Measurements from ENCODE around the gene PREX1. TPM values are rescaled to one million over a fixed set of nuclear protein-coding genes. Genes with fewer than 3 reads are reported as not detected.

Gene PREX1
- total RNA-seq, 1 experiment from 2014 or later = 32.6 TPM

DNA sequence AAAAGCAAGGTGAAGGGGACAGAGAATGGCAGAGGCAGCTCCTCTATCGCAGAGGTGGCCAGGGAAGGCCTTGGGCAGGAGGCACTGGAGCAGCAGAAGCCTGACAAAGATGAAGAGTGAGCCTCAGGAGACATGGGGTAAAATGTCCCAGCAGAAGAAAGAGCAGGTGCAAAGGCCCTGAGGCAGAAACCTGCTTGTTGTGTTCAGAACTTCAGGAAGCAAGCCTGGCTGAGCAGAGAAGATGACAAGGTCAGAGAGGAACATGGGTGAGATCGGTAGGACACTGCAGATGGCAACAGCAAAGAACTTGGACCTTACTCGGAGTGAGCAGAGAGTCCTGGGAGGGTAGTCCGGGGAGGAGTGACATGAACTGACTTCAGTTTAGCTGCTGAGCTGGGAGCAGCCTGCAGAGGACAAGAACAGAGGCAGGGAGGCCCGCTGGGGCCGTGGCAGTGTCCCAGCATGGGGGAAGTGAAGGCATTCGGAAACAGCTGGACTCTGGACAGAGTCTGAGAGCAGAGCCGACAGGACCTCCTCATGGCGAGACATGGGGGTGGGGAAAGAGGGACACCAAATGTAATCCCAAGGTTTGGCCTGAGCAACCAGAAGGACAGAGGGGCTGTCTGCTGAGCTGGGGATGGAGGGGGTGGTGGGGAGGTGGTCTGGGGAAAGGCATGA, 106.3 kb downstream of the PREX1 start:
- DNase-seq (ENCODE audit: low read depth) = no peak

DNA sequence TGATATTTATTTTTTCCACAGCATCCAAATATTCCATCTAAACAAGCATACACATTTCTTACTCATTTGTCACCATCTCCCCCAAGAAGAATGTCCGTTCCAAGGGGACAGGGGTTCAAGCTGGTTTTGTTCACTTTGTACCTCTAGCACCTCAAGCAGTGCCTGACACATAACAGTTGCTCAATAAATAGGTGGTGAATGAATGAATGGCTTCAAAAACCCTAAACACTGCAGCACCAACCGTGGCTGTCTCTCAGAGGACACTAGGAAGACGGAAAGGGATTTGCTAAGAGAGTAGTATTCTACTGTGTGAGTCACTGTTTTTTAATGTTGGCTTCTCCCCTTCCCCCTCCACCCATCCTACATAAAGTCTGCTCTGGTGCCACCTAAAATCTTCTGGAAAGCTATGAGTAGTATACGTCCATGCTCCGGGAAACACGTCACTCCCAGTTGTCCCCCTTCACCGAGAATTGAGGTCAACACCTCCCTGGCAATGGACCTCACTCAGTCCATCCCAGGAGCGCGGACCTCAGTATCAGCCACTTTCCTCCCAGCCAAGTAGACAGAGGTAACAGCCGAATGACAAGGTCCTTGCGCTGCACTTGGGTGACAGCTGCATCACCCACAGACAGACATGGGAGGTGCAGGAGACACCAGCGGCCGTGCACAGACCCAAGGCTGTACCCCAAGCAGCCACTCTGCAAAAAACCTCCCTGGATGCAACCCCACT, 107.4 kb downstream of the PREX1 start:
- no peak for DNase-seq (ENCODE audit: low read depth)

DNA sequence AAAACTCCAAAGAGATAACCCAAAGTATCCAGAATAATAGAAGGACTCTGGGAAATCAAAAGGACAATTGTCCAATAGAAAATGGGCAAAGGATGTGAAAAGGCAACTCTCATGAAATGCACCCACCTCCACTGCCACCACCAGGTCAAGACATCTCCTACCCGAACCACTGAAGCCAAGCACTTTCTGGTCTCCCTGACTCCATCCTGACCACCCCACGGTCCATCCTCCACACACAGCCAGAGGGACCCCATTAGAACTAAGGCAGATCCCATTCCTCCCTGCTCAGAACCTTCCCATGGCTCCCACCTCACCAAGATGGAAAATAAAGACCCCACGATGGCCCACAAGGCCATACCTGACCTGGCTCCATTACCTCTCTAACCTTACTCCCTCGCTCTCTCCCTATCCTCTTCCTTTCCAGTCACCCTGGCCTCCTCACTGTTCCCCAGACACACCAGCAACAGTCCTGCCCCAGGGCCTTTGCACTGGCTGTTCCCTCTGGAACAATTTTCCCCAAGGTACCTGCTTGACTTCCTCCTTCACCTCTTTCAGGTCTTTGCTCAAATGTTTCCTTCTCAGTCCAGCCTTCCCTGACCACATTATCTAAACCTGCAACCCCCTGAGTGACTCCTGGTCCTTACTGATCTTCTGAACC, 108.1 kb downstream of the PREX1 start:
- DNase-seq (ENCODE audit: low read depth) = no peak

DNA sequence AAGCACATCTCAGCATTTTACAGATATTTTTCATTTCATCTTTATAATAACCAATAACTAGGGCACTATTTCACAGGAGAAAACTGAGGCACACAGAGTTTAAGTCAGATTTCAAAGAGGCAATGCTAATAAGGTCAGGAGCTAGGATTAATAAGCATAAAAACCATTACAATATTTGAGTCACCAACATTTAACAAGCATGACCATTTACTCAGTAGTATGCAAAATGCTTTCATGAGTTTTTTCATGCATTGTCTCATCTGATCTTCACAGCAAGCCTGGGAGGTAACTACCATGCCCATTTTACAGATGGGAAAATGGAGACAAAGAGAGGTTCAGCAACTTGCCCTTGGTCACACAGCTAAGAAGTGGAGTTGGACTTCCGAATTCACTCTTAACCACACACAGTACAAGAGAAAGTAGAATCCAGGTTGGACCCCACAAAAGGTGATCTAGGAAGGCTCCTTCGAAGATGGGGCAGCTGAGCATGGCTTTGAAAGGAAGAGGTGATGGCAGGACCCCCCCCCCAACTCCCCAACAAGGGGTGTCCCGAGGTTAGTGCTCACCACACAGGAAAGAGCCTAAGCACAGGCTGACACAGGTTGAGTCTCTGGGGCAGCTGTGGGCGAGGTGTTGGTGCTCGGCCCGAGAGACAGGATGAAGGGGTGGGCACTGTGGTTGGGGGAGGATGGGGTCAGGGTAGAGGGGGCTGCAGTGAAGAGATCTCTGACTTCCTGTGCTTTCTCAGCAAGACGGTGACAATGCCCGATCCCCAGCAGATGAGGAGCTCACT, 108.8 kb downstream of the PREX1 start:
- DNase-seq (ENCODE audit: low read depth) = no peak

DNA sequence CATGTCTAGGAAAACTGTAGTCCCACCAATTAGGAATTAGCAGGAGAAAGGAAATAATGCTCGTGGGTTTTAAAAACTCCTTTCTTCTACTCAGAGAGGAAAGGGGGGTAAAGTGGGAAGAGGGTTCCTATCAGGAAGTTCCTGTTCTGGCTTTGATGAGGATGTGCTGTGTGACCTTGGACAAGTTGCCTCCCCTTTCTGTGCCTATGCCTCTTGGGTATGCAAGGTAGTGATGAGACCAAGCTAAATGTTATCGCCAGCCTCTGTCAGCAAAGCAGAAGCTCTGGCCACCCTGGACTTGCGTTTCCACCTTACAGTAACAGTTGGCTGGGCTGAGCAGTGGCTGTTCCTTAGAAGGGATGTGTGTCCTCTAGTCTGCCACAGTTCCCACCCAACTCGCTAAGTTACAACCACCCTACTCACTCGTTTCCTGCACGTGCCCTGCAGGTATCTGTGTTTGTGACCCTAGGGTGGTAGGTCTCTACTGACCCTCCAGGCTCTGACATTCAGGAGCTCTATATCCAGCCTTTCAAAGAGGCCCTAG, 110.0 kb downstream of the PREX1 start:
- DNase-seq (ENCODE audit: low read depth) = no peak

DNA sequence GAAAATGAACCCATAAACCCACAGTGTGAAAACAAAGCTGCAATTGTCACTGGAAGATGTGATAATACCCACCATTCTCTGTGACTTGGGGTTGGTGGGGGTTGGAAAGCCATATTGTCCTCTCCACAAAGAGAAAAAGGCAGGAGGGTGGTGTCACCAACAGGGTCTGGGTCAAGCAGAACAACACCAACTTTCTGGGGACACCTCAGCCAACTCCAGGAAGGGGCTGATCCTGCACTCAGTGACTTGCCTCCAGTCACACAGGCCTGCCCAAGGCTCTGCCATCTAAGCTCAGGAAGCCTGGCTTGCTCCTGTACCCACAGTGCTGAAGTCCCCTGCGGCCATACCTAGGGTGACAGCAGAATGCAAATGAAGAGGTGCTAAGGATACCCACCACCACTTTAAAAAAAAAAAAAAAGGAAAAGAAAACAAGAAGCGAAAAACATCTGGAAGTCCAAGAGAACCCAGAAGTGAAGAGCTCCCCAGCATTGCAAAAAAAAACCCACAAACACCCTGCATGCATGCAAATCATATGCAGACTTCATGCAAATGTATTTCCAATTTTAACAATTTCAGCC, 110.6 kb downstream of the PREX1 start:
- DNase-seq (ENCODE audit: low read depth) = no peak

DNA sequence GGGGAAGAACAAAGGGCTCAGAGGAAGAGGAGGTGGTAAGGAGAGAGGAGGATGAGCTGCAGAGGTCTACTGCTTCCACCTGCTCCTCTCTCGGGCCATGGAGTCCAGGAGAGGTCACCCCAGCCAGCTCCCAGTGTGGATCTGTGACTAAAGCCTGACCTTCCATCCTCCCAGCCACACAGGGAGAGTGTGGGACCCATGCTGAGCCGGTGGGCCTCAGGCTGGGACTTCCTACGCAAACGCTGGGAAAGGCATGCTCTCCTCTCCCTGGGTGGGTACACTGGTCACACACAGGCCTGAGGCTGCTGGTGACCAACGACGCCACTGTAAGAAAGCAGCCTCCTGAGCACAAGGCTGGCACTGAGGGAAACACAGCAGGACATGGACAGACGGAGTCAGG, 111.3 kb downstream of the PREX1 start:
- DNase-seq (ENCODE audit: low read depth) = no peak

DNA sequence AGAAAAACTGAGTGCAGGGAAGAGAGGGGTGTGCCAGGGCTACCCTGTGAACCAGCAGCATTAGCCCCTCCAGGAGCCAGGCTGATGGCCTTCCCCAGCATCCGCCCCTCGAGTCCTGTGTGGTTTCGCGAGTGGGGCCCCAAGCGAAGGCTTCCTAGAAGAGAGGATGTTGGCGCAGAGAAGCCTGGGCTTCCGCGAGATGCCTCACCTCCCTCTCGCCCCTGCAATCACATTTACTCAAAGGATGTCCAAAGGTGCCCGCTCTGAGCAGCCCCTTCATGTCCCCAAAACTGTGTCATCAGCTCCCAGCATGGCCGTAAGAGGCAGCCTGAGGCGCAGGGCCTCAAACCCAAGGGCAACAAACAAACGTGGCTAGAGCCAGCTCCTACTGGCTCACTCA, 111.7 kb downstream of the PREX1 start:
- no peak for DNase-seq (ENCODE audit: low read depth)

DNA sequence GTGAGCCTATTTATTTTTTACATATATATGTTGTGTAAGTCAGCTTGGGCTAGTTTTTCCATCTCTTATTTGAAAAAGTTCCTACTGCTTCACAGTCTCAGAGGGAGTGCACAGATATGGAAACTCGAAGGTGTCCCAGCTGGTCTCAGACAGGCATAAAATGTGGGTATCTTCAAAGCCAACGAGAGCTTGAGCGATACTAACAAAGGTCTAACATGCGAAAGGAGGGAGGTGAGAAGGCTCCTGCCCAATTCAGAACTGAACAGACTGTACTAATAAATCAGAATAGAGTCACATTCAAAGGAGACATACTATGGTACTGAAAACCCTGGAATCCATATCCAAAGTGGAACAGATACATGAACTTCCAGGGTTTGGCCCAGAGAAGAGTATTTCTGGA, 113.0 kb downstream of the PREX1 start:
- DNase-seq (ENCODE audit: low read depth) = no peak

DNA sequence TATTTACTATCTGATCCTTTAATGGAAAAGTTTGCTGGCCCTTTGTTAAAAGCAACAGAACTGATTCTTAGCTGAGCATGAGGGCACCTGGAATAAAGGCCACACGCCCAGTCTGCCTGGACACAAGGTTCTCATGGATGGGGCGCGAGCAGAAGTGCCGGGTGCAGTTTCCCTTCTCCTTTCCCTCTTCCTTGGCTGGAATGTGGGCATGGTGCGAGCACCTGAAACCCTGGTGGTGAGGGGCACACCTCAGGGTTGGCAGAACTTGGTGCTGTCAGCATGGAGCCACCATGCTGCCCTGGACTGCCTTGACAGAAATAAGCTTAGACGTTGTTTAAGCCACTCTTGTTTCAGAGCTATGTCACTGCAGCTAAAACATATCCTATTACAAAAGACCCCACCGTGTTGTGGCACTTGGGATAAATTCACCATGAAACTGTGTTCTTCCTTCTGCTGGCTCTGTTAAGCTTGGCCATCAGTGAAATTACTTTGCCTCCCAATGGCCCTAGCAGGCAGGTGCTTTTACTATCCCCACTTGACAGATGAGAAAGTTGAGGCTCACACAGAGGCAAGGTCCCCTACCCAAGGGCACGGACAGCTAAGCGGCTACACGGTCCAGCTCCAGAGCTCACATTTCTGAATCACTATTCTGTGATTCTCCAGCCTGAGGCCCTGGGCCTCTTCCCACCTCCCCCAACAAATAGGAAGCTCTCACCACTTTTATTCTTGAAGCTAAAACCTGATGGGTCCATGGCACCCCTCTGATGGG, 115.9 kb downstream of the PREX1 start:
- no peak for DNase-seq (ENCODE audit: low read depth)

DNA sequence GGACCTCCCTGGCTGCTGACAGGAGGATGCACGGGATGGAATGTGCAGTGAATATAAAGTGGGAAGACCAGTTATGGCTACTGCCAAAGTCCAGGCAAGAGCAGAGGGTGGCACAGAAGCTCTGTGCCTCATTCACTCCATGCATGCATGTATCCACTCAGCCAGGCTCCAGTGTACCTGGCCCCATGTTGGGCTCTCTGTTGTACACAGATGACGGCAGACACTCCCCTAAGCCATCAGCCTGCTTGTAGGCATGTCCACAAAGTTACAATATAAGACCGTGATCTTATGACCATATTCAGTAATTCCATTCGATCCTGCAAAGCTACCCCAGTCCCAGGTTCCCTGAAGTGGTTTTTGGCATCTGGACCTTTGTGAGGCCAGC, 116.8 kb downstream of the PREX1 start:
- DNase-seq (ENCODE audit: low read depth) = no peak

DNA sequence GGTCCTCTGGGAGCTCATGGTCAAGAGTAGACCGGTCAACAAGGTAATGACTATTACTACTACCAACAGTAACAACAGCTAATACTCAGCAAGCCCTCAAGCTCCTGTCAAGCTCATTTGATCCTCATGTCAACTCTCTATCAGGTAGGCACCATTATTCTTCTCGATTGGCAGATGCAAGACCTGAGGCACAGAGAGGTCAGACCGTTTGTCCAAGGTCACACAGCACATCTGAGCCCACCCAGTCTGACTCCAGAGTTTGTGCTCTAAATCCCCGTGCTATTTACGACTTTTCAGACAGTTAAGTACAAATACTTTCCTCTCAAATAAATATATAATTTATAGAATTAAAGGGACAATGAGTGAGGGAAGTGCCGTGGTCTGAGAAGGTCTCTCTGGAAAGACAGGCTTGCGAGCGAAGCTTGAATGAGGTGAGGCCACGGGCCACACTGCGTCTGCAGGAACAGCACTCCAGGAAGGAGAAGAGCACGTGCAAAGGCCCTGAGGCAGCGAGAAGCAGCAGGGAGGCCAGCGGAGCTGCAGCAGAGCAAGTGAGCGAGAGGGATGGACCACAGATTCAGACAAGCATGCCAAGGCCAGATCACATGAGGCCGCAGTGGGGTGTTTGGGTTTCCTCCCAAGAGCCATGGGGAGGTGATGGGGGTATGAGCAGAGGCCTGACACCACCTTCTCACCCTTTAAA, 117.3 kb downstream of the PREX1 start:
- no peak for DNase-seq (ENCODE audit: low read depth)

DNA sequence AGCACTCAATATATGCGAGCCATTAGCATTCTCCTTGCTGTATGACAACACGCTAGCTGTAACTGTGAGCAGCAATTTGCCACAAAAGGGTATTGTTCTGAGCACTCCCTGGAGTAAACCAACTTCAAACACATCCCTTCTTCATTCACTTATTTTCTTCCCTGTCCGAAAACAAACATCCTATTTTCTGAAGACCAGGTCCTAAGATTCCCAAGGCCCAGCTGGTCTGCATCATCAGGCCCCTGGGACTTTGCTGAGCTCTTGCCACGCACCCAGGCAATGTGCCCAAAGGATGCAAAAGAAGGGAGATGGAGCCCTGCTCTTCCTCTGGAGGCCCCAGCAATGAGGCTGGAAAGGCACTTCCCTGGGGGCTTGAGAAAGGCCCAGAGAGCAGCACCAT, 118.1 kb downstream of the PREX1 start:
- no peak for DNase-seq (ENCODE audit: low read depth)

DNA sequence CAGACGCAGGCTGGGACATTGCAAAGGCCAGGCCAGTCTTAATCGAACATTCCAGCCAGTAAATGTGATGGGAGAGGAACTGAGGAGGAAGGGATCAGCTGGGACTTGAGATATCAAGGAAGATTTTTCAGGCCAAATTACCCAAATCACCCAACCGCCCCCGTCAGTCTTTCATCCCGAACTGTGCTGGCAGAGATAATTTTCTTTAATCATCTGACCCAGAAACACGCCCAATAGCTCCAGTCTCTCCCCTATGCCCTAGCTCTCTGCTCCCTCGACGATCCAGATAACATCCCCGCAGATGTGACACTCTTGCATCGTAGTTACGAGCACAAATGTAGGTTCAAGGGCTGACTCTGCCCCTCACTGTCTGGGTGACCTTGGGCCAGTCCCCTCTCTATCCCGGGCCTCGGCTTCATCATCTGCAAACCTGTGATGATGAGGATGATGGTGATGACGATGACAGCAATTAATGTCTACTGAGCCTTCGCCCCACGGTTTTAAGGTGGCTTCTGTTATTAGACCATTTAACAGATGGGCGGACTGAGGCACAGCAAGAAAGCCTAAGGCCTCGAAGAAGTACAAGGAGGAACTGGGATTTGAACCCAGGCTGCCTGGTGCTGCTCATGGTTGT, 118.6 kb downstream of the PREX1 start:
- DNase-seq (ENCODE audit: low read depth) = no peak

DNA sequence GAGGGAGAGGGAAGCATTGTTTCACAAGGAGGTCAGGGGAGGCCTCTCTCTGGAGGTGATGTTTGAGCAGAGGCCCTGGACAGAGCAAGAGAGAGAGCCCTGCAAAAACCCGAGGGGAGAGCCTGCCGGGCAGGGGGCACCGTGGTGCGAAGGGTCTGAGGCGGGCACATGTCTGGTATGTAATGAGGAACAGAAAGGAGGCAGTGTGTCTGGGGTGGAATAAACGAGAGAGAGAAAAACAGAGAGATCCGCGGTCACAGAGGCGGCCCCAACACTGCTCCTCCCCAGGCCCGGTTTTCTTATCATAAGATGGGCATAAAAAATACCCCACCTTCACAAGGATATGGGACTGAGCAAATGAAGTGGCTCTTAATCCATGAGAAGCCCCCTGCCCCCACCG, 119.2 kb downstream of the PREX1 start:
- no peak for DNase-seq (ENCODE audit: low read depth)

DNA sequence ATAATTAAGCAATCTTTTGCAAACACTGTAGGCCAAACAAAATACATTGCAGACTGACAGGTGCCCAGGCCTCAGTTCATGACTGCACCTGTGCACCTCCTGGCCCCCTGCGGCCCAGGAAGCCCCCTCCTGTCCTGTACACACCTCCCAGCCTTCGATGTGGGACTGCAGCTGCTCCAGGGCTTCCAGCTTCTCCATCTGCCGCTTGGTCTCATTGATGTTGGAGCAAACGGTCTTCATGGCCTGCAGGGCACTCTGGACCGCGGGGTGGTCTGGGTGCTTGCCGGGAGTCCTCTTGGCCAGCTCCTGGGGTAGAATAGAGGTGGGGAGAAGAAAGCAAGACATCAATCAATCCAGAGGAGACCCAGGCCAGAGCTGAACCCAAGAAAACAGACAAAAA, 119.7 kb downstream of the PREX1 start:
- no peak for DNase-seq (ENCODE audit: low read depth)

DNA sequence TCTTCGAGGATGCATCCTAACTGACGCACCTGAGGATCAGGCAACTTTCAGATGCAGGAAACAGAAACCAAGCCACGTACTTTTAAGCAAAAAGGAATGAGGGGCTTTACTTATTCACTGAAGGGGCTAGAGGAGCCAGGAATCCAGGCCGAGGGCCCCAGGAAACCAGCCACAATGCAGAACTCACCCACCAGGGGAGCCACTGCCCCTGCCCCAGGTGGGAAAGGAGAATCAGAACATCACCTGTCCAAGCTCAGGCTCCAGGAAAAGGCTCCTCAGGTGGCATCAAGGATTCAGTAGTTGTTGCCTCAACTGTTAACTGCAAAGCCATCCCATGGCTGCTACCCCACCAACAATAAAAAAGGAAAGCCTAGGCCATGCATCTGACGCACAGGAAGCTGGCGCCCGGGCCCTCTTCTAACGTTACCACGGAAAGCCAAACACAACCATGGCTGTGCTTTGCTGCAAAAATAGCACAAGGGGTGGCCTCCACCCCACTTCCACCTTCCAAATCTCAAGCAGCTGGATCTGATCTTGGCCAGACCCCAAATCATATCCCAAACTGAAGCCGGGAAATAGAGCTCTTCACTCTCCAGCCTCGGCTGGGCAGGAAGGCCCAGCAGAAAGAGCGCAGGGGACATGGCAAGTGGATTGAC, 121.0 kb downstream of the PREX1 start:
- DNase-seq (ENCODE audit: low read depth) = no peak

DNA sequence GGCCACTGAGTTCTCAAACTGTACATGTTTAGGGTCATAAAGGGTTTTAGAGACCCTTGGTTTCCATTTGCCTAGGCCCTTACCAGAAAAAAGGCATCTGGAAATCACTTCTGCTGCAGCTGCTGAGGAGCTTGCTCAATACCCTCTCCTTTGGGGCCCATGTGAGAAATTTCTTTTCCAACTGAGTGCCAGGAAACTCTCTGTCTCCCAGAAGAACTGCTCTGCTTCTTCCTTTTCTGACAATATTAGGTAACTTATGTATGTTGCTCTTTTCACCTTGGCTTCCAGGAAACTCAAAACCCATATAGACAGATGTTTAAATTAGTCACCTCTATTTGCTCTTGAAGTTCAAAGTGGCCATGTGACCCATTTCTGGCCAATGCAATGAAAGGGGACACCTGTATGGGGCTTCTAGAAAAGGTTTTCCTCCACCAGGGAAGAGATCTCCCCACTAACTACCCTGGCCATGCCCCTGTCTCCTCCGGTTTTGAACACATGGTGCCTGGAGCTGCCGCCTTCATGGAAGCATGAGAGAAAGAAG, 121.6 kb downstream of the PREX1 start:
- no peak for DNase-seq (ENCODE audit: low read depth)
